ENCODE data around the gene PAXX. TPM values are rescaled to one million over a fixed set of nuclear protein-coding genes. Genes with fewer than 3 reads are reported as not detected.

The PAXX gene
- total and polyA plus RNA-seq, 9 of the 15 experiments (the other 6 are each of a cell fraction or from before 2014, with no cell fraction given) = 1.2 to 175 (median 38.5) TPM

GRCh38 chr9:136944519-136945332 lies 47.5 kb upstream of the PAXX start, which contains the start of the genes C8G and FBXW5 (continued):
- no peak for TF ChIP-seq CHD7 (IDR thresholded peaks at IDR 0.05; ENCODE audit: low read depth, low read length)
- TF ChIP-seq, protein P1, sequence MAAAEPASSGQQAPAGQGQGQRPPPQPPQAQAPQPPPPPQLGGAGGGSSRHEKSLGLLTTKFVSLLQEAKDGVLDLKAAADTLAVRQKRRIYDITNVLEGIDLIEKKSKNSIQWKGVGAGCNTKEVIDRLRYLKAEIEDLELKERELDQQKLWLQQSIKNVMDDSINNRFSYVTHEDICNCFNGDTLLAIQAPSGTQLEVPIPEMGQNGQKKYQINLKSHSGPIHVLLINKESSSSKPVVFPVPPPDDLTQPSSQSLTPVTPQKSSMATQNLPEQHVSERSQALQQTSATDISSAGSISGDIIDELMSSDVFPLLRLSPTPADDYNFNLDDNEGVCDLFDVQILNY (CRISPR knock-in tag; IDR thresholded peaks at IDR 0.05) = no peak
- no peak for TF ChIP-seq ZFP1 (CRISPR knock-in tag; IDR thresholded peaks at IDR 0.05)
- TF ChIP-seq MXI1 (IDR thresholded peaks at IDR 0.05; ENCODE audit: low read depth, low read length) = 0 out of 2 replicates have a peak, but pooled peaks have one; percentile 1
- TF ChIP-seq PTTG1 (tag; IDR thresholded peaks at IDR 0.05; ENCODE audit: low read depth) = no peak
- TF ChIP-seq ZNF512 (tag; IDR thresholded peaks at IDR 0.05) = no peak
- TF ChIP-seq XRCC4 (IDR thresholded peaks at IDR 0.05; ENCODE audit: extremely low read depth, insufficient read depth, insufficient read length) = no peak
- TF ChIP-seq YBX1 (IDR thresholded peaks at IDR 0.05) = no peak
- no peak for TF ChIP-seq ZKSCAN3 (CRISPR knock-in tag; IDR thresholded peaks at IDR 0.05)
- 0 out of 2 replicates have a peak, but pooled peaks have one; percentile 59 for TF ChIP-seq ZNF76 (CRISPR knock-in tag; IDR thresholded peaks at IDR 0.05; ENCODE audit: borderline replicate concordance)
- no peak for TF ChIP-seq SNRNP70 (optimal IDR thresholded peaks at IDR 0.05; ENCODE audit: low read depth, low read length)
- TF ChIP-seq, protein P2, sequence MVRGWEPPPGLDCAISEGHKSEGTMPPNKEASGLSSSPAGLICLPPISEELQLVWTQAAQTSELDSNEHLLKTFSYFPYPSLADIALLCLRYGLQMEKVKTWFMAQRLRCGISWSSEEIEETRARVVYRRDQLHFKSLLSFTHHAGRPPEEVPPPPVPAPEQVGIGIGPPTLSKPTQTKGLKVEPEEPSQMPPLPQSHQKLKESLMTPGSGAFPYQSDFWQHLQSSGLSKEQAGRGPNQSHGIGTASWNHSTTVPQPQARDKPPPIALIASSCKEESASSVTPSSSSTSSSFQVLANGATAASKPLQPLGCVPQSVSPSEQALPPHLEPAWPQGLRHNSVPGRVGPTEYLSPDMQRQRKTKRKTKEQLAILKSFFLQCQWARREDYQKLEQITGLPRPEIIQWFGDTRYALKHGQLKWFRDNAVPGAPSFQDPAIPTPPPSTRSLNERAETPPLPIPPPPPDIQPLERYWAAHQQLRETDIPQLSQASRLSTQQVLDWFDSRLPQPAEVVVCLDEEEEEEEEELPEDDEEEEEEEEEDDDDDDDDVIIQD (CRISPR knock-in tag; IDR thresholded peaks at IDR 0.05) = no peak

Measured in K562 (cell line).